AG10803 (cell line): ENCODE measurements around the gene FCN1.

ENCODE experiments used
- DNase-seq: peaks from one replicate; pipeline ENCODE4 v3.0.0; 2010; ENCODE audit warnings: low read depth
- H3K4me3 ChIP-seq: 2 replicates; pipeline ENCODE4 v1.5.1; 2011; ENCODE audit warnings: mild to moderate bottlenecking, low read length, control low read depth
- CTCF ChIP-seq: conservative IDR thresholded peaks from 2 replicates; pipeline ENCODE4 v1.5.1; 2011; ENCODE audit warnings: mild to moderate bottlenecking, low read length, control low read depth, inconsistent platforms

The FCN1 gene

DNA sequence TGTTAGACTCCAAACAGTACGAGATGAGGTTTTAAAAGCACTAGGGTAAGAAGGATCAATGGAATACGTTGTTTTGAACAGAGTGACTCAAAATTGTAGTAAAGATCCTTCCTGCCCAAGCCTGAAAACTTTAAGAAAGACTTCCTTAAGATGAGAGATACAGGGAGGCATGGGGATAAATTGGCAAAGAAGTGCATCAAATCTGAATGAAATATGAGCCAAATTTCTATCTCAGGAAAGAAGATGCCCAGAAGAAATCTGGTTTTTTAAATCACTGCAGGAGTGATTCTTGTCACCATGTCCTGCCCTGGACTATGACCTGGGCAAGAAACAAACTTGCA, 22.2 kb downstream of the FCN1 start:
- no peak for DNase-seq
- no peak overlapping the region for H3K4me3 ChIP-seq
- no peak for TF ChIP-seq CTCF

DNA sequence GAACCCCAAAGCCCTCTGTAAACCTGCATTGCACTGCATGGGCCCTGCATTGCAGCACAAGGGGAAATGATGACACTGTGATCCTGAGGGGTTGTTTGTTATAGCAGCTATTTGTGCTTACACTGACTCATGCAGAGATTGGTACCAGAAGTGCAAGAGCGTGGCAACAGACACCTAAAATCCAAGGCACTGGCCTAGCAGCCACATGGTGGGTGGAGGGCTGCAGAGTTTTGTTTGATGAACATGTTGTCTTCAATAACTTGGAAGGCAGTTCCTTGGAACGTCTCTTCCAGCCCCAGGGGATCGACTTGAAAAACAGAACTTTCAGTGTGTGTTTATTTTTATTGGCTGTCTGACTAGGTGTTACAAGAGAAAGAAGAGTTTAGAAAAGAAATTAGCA, 22.6 kb downstream of the FCN1 start:
- no peak for TF ChIP-seq CTCF
- H3K4me3 ChIP-seq, result no peak overlapping the region

DNA sequence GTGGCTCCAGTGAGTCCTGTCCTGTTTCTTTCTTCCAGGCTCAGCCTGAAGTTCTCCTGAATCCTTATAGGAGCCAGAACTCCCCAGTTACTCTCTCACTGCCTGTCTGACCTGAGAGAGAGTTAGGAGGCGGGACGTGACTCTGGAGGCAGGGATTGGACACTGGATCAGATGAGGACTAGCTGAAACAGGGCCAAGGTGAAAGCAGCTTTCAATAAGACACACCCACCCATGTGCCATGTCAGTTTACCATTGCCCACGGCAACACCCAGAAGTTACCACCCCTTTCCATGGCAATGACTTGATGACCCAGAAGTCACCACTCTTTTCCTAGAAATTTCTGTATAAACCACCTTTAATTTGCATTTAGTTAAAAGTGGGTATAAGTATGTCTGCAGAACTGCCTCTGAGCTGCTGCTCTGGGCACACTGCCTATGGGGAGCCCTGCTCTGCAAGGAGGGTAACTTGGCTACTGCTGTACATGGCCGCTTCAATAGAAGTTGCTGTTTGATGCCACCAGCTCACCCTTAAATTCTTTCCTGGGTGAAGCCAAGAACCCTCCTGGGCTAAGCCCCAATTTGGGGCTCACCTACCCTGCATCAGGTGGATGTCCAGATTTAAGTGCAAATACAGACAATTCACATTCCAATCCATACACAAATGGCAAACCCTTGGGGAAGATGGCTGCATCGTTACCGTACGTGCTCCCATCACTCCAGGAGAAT, 23.4 kb downstream of the FCN1 start:
- DNase-seq, result no peak
- H3K4me3 ChIP-seq, result no peak overlapping the region
- no peak for TF ChIP-seq CTCF

More for the DNA sequence above, 22.6 kb downstream of the FCN1 start:
- DNase-seq, result no peak

DNA sequence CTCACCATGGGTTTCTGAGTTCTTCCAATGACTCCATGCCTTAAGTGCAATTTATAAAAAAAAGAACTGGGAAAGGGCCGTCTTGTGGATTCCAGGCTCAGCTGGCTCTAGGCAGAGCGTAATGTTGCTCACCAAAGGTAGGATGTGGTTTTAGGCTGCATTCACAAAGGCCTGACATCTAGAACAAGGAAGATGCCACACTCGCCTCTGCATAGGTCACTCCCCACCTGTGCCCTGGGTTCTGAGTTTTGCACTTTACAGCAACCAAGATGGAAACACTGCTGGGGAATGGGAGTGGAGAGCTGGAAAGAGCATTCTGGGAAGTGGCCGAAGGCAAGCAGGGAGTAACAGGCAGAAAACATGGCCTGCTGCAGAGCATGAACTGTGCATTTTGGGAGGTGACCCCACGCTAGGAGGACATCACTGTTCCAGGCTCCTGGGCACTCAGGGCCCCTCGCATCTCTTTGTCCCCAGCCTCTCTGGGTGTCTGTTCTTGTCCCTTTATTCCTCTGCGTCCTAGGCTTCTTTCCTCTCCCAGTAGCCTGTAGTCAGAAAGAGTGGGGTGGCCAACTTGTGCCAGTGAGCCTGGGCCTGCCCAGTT, 24.8 kb downstream of the FCN1 start:
- TF ChIP-seq CTCF, result no peak
- DNase-seq, result no peak
- no peak overlapping the region for H3K4me3 ChIP-seq

DNA sequence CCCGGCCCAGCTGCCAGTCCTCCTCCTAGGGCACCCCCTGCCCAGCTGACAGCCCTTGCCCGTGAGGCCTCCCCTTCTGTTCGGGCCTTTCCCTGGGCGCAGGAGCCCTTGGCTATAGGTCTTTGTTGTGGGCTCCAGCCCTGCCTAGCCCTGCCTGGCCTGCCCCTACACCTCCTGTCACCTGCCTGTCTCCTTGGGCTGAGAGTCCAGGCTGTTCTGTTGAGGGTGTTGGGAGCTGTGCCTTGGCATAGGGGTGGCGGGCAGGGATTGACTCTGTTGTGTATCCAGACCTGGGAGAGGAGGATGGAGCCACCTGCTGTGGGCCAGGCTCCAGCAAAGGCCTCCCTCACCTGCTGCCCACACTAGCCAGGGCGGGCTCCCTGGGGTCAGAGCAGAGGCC, 25.5 kb downstream of the FCN1 start:
- TF ChIP-seq CTCF, result no peak
- DNase-seq, result no peak
- no peak overlapping the region for H3K4me3 ChIP-seq

DNA sequence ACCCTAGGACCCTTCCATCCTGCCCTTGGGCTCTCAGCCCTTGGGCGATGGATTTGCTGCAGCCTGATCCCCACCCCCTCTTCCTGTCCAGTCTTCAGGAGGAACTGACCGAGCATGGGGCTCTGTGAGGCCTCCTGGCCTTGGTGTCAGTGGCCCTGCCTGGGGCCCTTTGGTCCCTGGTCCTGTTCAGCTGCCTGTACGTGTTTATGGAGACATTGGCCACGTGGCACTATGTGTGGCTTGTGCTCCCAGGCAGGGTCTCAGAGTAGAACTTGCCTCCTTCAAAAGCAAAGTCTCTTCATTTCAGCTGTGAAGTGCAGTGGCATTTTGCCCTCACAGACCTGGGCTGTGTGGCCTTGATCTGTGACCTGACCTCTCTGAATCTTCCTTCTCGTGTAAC, 26.0 kb downstream of the FCN1 start:
- TF ChIP-seq CTCF, result no peak
- DNase-seq, result no peak
- H3K4me3 ChIP-seq, result no peak overlapping the region

- no peak for TF ChIP-seq CTCF
- no peak for DNase-seq
- no peak overlapping the region for H3K4me3 ChIP-seq
Measured at GRCh38 chr9:134891053-134891452, 26.7 kb downstream of the FCN1 start.
